Measurements from ENCODE around the gene ITGAD. TPM values are rescaled to one million over a fixed set of nuclear protein-coding genes. Genes with fewer than 3 reads are reported as not detected.

ITGAD gene
- total RNA-seq, 1 experiment from 2014 or later: not detected

- POLR2A ChIA-PET (ENCODE audit: low non-redundant PET): no interaction called here
- no peaks in the 10 kb centered on the region for H3K36me3 ChIP-seq (ENCODE audit: insufficient read depth, low read length, poor library complexity, severe bottlenecking)
- H3K4me3 ChIP-seq (ENCODE audit: low read depth, low read length, poor library complexity, severe bottlenecking): no peak overlapping the region
- no peaks in the 10 kb centered on the region for H3K27me3 ChIP-seq (replicated peaks; ENCODE audit: insufficient read depth, low read depth, low read length, poor library complexity)
- no peak overlapping the region for H3K27ac ChIP-seq (ENCODE audit: low read depth, low read length, poor library complexity, severe bottlenecking)
- H3K9me3 ChIP-seq (ENCODE audit: low read depth, low read length, poor library complexity, severe bottlenecking): no peaks in the 10 kb centered on the region
- H3K4me1 ChIP-seq (ENCODE audit: insufficient read depth, low read length, poor library complexity, severe bottlenecking): peaks cover 46% of the 10 kb centered on the region
- no peak for TF ChIP-seq CTCF (conservative IDR thresholded peaks at IDR 0.05; ENCODE audit: low read depth, low read length)
- TF ChIP-seq EZH2 (IDR thresholded peaks at IDR 0.05; ENCODE audit: borderline replicate concordance, low read depth, low read length, poor library complexity, severe bottlenecking): no peak
- no peak for DNase-seq (ENCODE audit: low spot score)
- intact Hi-C loops (cut with micrococcal nuclease; ENCODE audit: unreplicated experiment): loop anchor here (5.0 to 10.0 kb wide), 2 partner anchors 244 to 416 kb away; no protein-coding TSS in a partner anchor
- no TSS peak for BruUV-seq (replicated peaks)
- CTCF ChIA-PET: interaction anchor here (1.0 to 1.2 kb wide), 2 partner anchors 9 to 15 kb away, joined by 3 to 5 read pairs; no protein-coding TSS in a partner anchor
These were observed 58.1 kb downstream of the ITGAD start for GRCh38 chr16:31451201-31451600.

- TF ChIP-seq CTCF (conservative IDR thresholded peaks at IDR 0.05; ENCODE audit: low read depth, low read length) (peak; percentile 66), EZH2 (IDR thresholded peaks at IDR 0.05; ENCODE audit: borderline replicate concordance, low read depth, low read length, poor library complexity, severe bottlenecking) (no peak)
- no TSS peak for BruUV-seq (replicated peaks)
- POLR2A ChIA-PET (ENCODE audit: low non-redundant PET): no interaction called here
- Histone ChIP-seq H3K27me3 (replicated peaks; ENCODE audit: insufficient read depth, low read depth, low read length, poor library complexity) (no peaks in the 10 kb centered on the region), H3K4me1 (ENCODE audit: insufficient read depth, low read length, poor library complexity, severe bottlenecking) (peaks cover 47% of the 10 kb centered on the region), H3K4me3 (ENCODE audit: low read depth, low read length, poor library complexity, severe bottlenecking) (no peak overlapping the region), H3K9me3 (ENCODE audit: low read depth, low read length, poor library complexity, severe bottlenecking) (no peaks in the 10 kb centered on the region), H3K27ac (ENCODE audit: low read depth, low read length, poor library complexity, severe bottlenecking) (no peak overlapping the region), H3K36me3 (ENCODE audit: insufficient read depth, low read length, poor library complexity, severe bottlenecking) (no peaks in the 10 kb centered on the region)
- peak; percentile 80 for DNase-seq (ENCODE audit: low spot score)
- intact Hi-C loops (cut with micrococcal nuclease; ENCODE audit: unreplicated experiment): loop anchor here (5.0 to 10.0 kb wide), 2 partner anchors 243 to 415 kb away; no protein-coding TSS in a partner anchor
- CTCF ChIA-PET: interaction anchor here (1.0 to 1.2 kb wide), 2 partner anchors 9 to 15 kb away, joined by 3 to 5 read pairs; no protein-coding TSS in a partner anchor
These were observed 58.7 kb downstream of the ITGAD start for GRCh38 chr16:31451681-31452351.

GRCh38 chr16:31452631-31453106 lies 59.5 kb downstream of the ITGAD start:
- H3K4me1 ChIP-seq (ENCODE audit: insufficient read depth, low read length, poor library complexity, severe bottlenecking): peaks cover 54% of the 10 kb centered on the region
- intact Hi-C loops (cut with micrococcal nuclease; ENCODE audit: unreplicated experiment): loop anchor here (5.0 to 10.0 kb wide), 2 partner anchors 242 to 415 kb away; no protein-coding TSS in a partner anchor

More at GRCh38 chr16:31452631-31453106, 59.5 kb downstream of the ITGAD start:
- TF ChIP-seq EZH2 (IDR thresholded peaks at IDR 0.05; ENCODE audit: borderline replicate concordance, low read depth, low read length, poor library complexity, severe bottlenecking): no peak
- DNase-seq (ENCODE audit: low spot score): no peak
- Histone ChIP-seq H3K36me3 (ENCODE audit: insufficient read depth, low read length, poor library complexity, severe bottlenecking) (no peaks in the 10 kb centered on the region), H3K27ac (ENCODE audit: low read depth, low read length, poor library complexity, severe bottlenecking) (no peak overlapping the region), H3K9me3 (ENCODE audit: low read depth, low read length, poor library complexity, severe bottlenecking) (no peaks in the 10 kb centered on the region), H3K4me3 (ENCODE audit: low read depth, low read length, poor library complexity, severe bottlenecking) (no peak overlapping the region), H3K27me3 (replicated peaks; ENCODE audit: insufficient read depth, low read depth, low read length, poor library complexity) (no peaks in the 10 kb centered on the region)
- BruUV-seq (replicated peaks): no TSS peak
- ChIA-PET CTCF (no interaction called here), POLR2A (ENCODE audit: low non-redundant PET) (no interaction called here)

Data from A673 (cell line).